ENCODE data around the gene TCF4. TPM values are rescaled to one million over a fixed set of nuclear protein-coding genes. Genes with fewer than 3 reads are reported as not detected.

Gene TCF4
- total RNA-seq, 5 donors from 2014 or later (not counting 1 experiment from before 2014, with no cell fraction given) = 2.6 to 11.0 (median 6.6) TPM

GRCh38 chr18:55497825-55498403 lies 90.1 kb downstream of the TCF4 start:
- H3K4me3 Mint-ChIP-seq = no peak overlapping the region
- CTCF ChIA-PET = interaction anchor here in 1 of 2 donors (0.8 kb wide), 1 partner anchor 843 kb away, joined by 3 read pairs; no protein-coding TSS in a partner anchor
- peaks cover 0 to 9% of the 10 kb centered on the region in 2 donors for H3K27me3 Mint-ChIP-seq
- Histone ChIP-seq H3K27me3 (replicated peaks in 1 of 2; ENCODE audit: control insufficient read depth in 2 of 2, extremely low read depth in 1 of 2, insufficient read depth in 2 of 2, low read length in 1 of 2) (no peaks in the 10 kb centered on the region), H3K4me3 (ENCODE audit: control insufficient read depth in 1 of 2, extremely low read depth in 1 of 2, low read length in 1 of 2) (no peak overlapping the region), H3K27ac (ENCODE audit: low read length) (no peak overlapping the region), H3K9me3 (no peaks in the 10 kb centered on the region), H3K4me1 (ENCODE audit: control insufficient read depth in 1 of 2, extremely low read depth in 1 of 2, insufficient read depth in 2 of 2, low read length in 2 of 2) (peaks cover 0 to 2% of the 10 kb centered on the region in 2 experiments), H3K36me3 (ENCODE audit: control insufficient read depth in 2 of 2, extremely low read depth in 1 of 2, insufficient read depth in 1 of 2, low read length in 1 of 2) (no peaks in the 10 kb centered on the region)
- ATAC-seq (replicated peaks in 1 of 4) (no peak), DNase-seq (no peak)
- H3K9me3 Mint-ChIP-seq = no peaks in the 10 kb centered on the region
- WGBS (ENCODE audit: insufficient coverage) = 59% methylated on average over 5 of the region's 5 CpGs
- H3K4me1 Mint-ChIP-seq = no peaks in the 10 kb centered on the region
- no peaks in the 10 kb centered on the region for H3K36me3 Mint-ChIP-seq
- POLR2A ChIA-PET = interaction anchor here (0.6 to 0.7 kb wide), 2 partner anchors 15 to 1069 kb away, joined by 3 to 9 read pairs; no protein-coding TSS in a partner anchor
- no peak overlapping the region for H3K27ac Mint-ChIP-seq

GRCh38 chr18:55494899-55495298 lies 93.1 kb downstream of the TCF4 start:
- Mint-ChIP-seq H3K36me3 (no peaks in the 10 kb centered on the region), H3K27me3 (peaks cover 0 to 9% of the 10 kb centered on the region in 2 donors), H3K9me3 (no peaks in the 10 kb centered on the region), H3K4me3 (no peak overlapping the region), H3K4me1 (peaks cover 0 to under 1% (median under 1%) of the 10 kb centered on the region in 3 donors), H3K27ac (no peak overlapping the region)
- H3K27ac ChIP-seq (ENCODE audit: low read length) = no peak overlapping the region
- no peak overlapping the region for H3K4me3 ChIP-seq (ENCODE audit: control insufficient read depth in 1 of 2, extremely low read depth in 1 of 2, low read length in 1 of 2)
- H3K9me3 ChIP-seq = no peaks in the 10 kb centered on the region
- no CpG with 5 or more reads among the region's 1 CpG for whole genome bisulfite sequencing (ENCODE audit: insufficient coverage)
- ChIA-PET POLR2A (no interaction called here), CTCF (interaction anchor here in 1 of 2 donors (0.6 kb wide), 1 partner anchor 132 kb away, joined by 3 read pairs; no protein-coding TSS in a partner anchor)
- no peaks in the 10 kb centered on the region for H3K27me3 ChIP-seq (replicated peaks in 1 of 2; ENCODE audit: control insufficient read depth in 2 of 2, extremely low read depth in 1 of 2, insufficient read depth in 2 of 2, low read length in 1 of 2)
- ATAC-seq (replicated peaks in 1 of 4) (no peak), DNase-seq (no peak)
- no peaks in the 10 kb centered on the region for H3K36me3 ChIP-seq (ENCODE audit: control insufficient read depth in 2 of 2, extremely low read depth in 1 of 2, insufficient read depth in 1 of 2, low read length in 1 of 2)
- no peaks in the 10 kb centered on the region for H3K4me1 ChIP-seq (ENCODE audit: control insufficient read depth in 1 of 2, extremely low read depth in 1 of 2, insufficient read depth in 2 of 2, low read length in 2 of 2)

- H3K9me3 Mint-ChIP-seq = no peaks in the 10 kb centered on the region
- POLR2A ChIA-PET = no interaction called here
- Histone ChIP-seq H3K27ac (ENCODE audit: low read length) (no peak overlapping the region), H3K9me3 (no peaks in the 10 kb centered on the region), H3K36me3 (ENCODE audit: control insufficient read depth in 2 of 2, extremely low read depth in 1 of 2, insufficient read depth in 1 of 2, low read length in 1 of 2) (no peaks in the 10 kb centered on the region), H3K4me1 (ENCODE audit: control insufficient read depth in 1 of 2, extremely low read depth in 1 of 2, insufficient read depth in 2 of 2, low read length in 2 of 2) (no peaks in the 10 kb centered on the region), H3K4me3 (ENCODE audit: control insufficient read depth in 1 of 2, extremely low read depth in 1 of 2, low read length in 1 of 2) (no peak overlapping the region), H3K27me3 (replicated peaks in 1 of 2; ENCODE audit: control insufficient read depth in 2 of 2, extremely low read depth in 1 of 2, insufficient read depth in 2 of 2, low read length in 1 of 2) (no peaks in the 10 kb centered on the region)
- ATAC-seq (replicated peaks in 1 of 4) = no peak
- peaks cover 4 to 5% (median 5%) of the 10 kb centered on the region in 3 donors for H3K4me1 Mint-ChIP-seq
- H3K36me3 Mint-ChIP-seq = no peaks in the 10 kb centered on the region
- H3K4me3 Mint-ChIP-seq = no peak overlapping the region
- WGBS (ENCODE audit: insufficient coverage) = no CpG with 5 or more reads among the region's 1 CpG
- CTCF ChIA-PET = no interaction called here
- H3K27ac Mint-ChIP-seq = no peak overlapping the region
- H3K27me3 Mint-ChIP-seq = peaks cover 0 to 9% of the 10 kb centered on the region in 2 donors
- no peak for DNase-seq
These were observed 93.6 kb downstream of the TCF4 start for GRCh38 chr18:55494441-55494840.

- Mint-ChIP-seq H3K4me1 (peaks cover 13 to 14% (median 14%) of the 10 kb centered on the region in 3 donors), H3K4me3 (no peak overlapping the region), H3K27ac (no peak overlapping the region), H3K9me3 (no peaks in the 10 kb centered on the region), H3K27me3 (peaks cover 1 to 5% of the 10 kb centered on the region in 2 donors), H3K36me3 (no peaks in the 10 kb centered on the region)
- Histone ChIP-seq H3K4me1 (ENCODE audit: control insufficient read depth in 1 of 2, extremely low read depth in 1 of 2, insufficient read depth in 2 of 2, low read length in 2 of 2) (peaks cover 6% of the 10 kb centered on the region in 2 experiments), H3K27ac (ENCODE audit: low read length) (no peak overlapping the region), H3K9me3 (no peaks in the 10 kb centered on the region), H3K4me3 (ENCODE audit: control insufficient read depth in 1 of 2, extremely low read depth in 1 of 2, low read length in 1 of 2) (no peak overlapping the region), H3K36me3 (ENCODE audit: control insufficient read depth in 2 of 2, extremely low read depth in 1 of 2, insufficient read depth in 1 of 2, low read length in 1 of 2) (no peaks in the 10 kb centered on the region), H3K27me3 (replicated peaks in 1 of 2; ENCODE audit: control insufficient read depth in 2 of 2, extremely low read depth in 1 of 2, insufficient read depth in 2 of 2, low read length in 1 of 2) (no peaks in the 10 kb centered on the region)
- WGBS (ENCODE audit: insufficient coverage) = 100% methylated on average over 2 of the region's 4 CpGs
- ATAC-seq (replicated peaks in 1 of 4) = no peak
- DNase-seq = no peak
- POLR2A ChIA-PET = no interaction called here
- CTCF ChIA-PET = no interaction called here
These were observed 96.4 kb downstream of the TCF4 start for GRCh38 chr18:55491616-55492015.

- ChIA-PET POLR2A (no interaction called here), CTCF (interaction anchor here in 1 of 2 donors (0.6 kb wide), 1 partner anchor 203 kb away, joined by 3 read pairs; no protein-coding TSS in a partner anchor)
- H3K9me3 ChIP-seq = no peaks in the 10 kb centered on the region
- H3K4me3 ChIP-seq (ENCODE audit: control insufficient read depth in 1 of 2, extremely low read depth in 1 of 2, low read length in 1 of 2) = no peak overlapping the region
- Mint-ChIP-seq H3K4me1 (peaks cover 13 to 14% (median 14%) of the 10 kb centered on the region in 3 donors), H3K27me3 (peaks cover 0 to 4% of the 10 kb centered on the region in 2 donors), H3K27ac (no peak overlapping the region), H3K36me3 (no peaks in the 10 kb centered on the region), H3K9me3 (no peaks in the 10 kb centered on the region), H3K4me3 (peak overlapping the region in 1 of 3 donors; percentile 18)
- 0% methylated on average over 5 of the region's 10 CpGs for WGBS (ENCODE audit: insufficient coverage)
- ATAC-seq (replicated peaks in 1 of 4) (peak in 2 of 4 experiments; percentile 17 to 86), DNase-seq (peak in 4 of 35 experiments; percentile 1 to 19 (median 1))
- no peaks in the 10 kb centered on the region for H3K36me3 ChIP-seq (ENCODE audit: control insufficient read depth in 2 of 2, extremely low read depth in 1 of 2, insufficient read depth in 1 of 2, low read length in 1 of 2)
- peaks cover 6% of the 10 kb centered on the region in 2 experiments for H3K4me1 ChIP-seq (ENCODE audit: control insufficient read depth in 1 of 2, extremely low read depth in 1 of 2, insufficient read depth in 2 of 2, low read length in 2 of 2)
- no peaks in the 10 kb centered on the region for H3K27me3 ChIP-seq (replicated peaks in 1 of 2; ENCODE audit: control insufficient read depth in 2 of 2, extremely low read depth in 1 of 2, insufficient read depth in 2 of 2, low read length in 1 of 2)
- no peak overlapping the region for H3K27ac ChIP-seq (ENCODE audit: low read length)
These were observed 98.7 kb downstream of the TCF4 start for GRCh38 chr18:55489034-55489986.

- H3K27me3 ChIP-seq (replicated peaks in 1 of 2; ENCODE audit: control insufficient read depth in 2 of 2, extremely low read depth in 1 of 2, insufficient read depth in 2 of 2, low read length in 1 of 2) = no peaks in the 10 kb centered on the region
- WGBS (ENCODE audit: insufficient coverage) = no CpG with 5 or more reads among the region's 2 CpGs
- ATAC-seq (replicated peaks in 1 of 4) = no peak
- H3K4me1 ChIP-seq (ENCODE audit: control insufficient read depth in 1 of 2, extremely low read depth in 1 of 2, insufficient read depth in 2 of 2, low read length in 2 of 2) = peaks cover 6% of the 10 kb centered on the region in 2 experiments
- no peak overlapping the region for H3K4me3 ChIP-seq (ENCODE audit: control insufficient read depth in 1 of 2, extremely low read depth in 1 of 2, low read length in 1 of 2)
- Mint-ChIP-seq H3K27me3 (peaks cover 0 to 4% of the 10 kb centered on the region in 2 donors), H3K4me3 (no peak overlapping the region), H3K27ac (no peak overlapping the region), H3K36me3 (no peaks in the 10 kb centered on the region), H3K4me1 (peaks cover 13 to 14% (median 14%) of the 10 kb centered on the region in 3 donors), H3K9me3 (no peaks in the 10 kb centered on the region)
- ChIA-PET CTCF (interaction anchor here in 1 of 2 donors (0.6 kb wide), 1 partner anchor 203 kb away, joined by 3 read pairs; no protein-coding TSS in a partner anchor), POLR2A (no interaction called here)
- no peaks in the 10 kb centered on the region for H3K36me3 ChIP-seq (ENCODE audit: control insufficient read depth in 2 of 2, extremely low read depth in 1 of 2, insufficient read depth in 1 of 2, low read length in 1 of 2)
- no peak overlapping the region for H3K27ac ChIP-seq (ENCODE audit: low read length)
- no peak for DNase-seq
- H3K9me3 ChIP-seq = no peaks in the 10 kb centered on the region
These were observed 99.5 kb downstream of the TCF4 start for GRCh38 chr18:55488473-55488872.

Data from T-cell (primary cell).